Upper lobe of right lung (tissue), 1 donor: ENCODE data around the gene YKT6. TPM values are rescaled to one million over a fixed set of nuclear protein-coding genes. Genes with fewer than 3 reads are reported as not detected.
"Not testable (repeated sequence)": the region's sequence is repeated elsewhere in the genome, so short reads cannot be mapped to it uniquely, and the experiment has no call there.

Experiments
- ATAC-seq: fragments of 200-7000 bp; cut with Tn5 transposase; one replicate; pipeline ENCODE4 v1.9.1; 2020; ENCODE audit warnings: mild to moderate bottlenecking, moderate library complexity
- DNase-seq: peaks from one replicate; pipeline ENCODE4 v3.0.0-alpha.2; 2020
- H3K27ac ChIP-seq: fragments of 200-600 bp; one replicate; pipeline ENCODE4 v1.8.0; 2022
- H3K27me3 ChIP-seq: fragments of 200-600 bp; one replicate; pipeline ENCODE4 v1.8.0; 2022; ENCODE audit warnings: mild to moderate bottlenecking
- H3K36me3 ChIP-seq: fragments of 200-600 bp; one replicate; pipeline ENCODE4 v1.8.0; 2022
- H3K4me1 ChIP-seq: fragments of 200-600 bp; one replicate; pipeline ENCODE4 v1.8.0; 2022
- H3K4me3 ChIP-seq: fragments of 200-600 bp; one replicate; pipeline ENCODE4 v1.8.0; 2022; ENCODE audit warnings: mild to moderate bottlenecking
- H3K9me3 ChIP-seq: fragments of 200-600 bp; one replicate; pipeline ENCODE4 v1.8.0; 2022
- CTCF ChIP-seq: fragments of 200-600 bp; IDR thresholded peaks from one replicate; pipeline ENCODE4 v1.8.0; 2022; ENCODE audit warnings: antibody characterized with exemption
- intact Hi-C: fragments of 100-400 bp; cut with DNase I; formaldehyde crosslinking; loops from one replicate; pipeline ENCODE4 v1.11.0; 2022
- total RNA-seq: library from RNA; stranded (reverse); fragmentation: NEBNext Ultra II Directional; extraction: Animal tissue kit (Norgen Biotek cat#: 25700); gene quantifications from one replicate; pipeline ENCODE4 v1.2.1, GENCODE V29; 2021
- donor health status: DM: no; HTN: yes; CAD: no; lungs with severe emphysema.

Gene YKT6
- total RNA-seq, 1 donor from 2014 or later, result 54.7 TPM

GRCh38 chr7:44163591-44163990 is 37.2 kb upstream of the YKT6 start:
- ATAC-seq (no peak), DNase-seq (no peak)
- no peaks in the 10 kb centered on the region for H3K9me3 ChIP-seq
- TF ChIP-seq CTCF, result no peak
- H3K4me3 ChIP-seq, result no peak overlapping the region
- H3K4me1 ChIP-seq, result no peaks in the 10 kb centered on the region
- intact Hi-C loops, result no loop called here
- H3K36me3 ChIP-seq, result no peaks in the 10 kb centered on the region
- H3K27ac ChIP-seq, result no peak overlapping the region
- H3K27me3 ChIP-seq, result no peaks in the 10 kb centered on the region

GRCh38 chr7:44167920-44168319 is 32.9 kb upstream of the YKT6 start:
- DNase-seq (no peak), ATAC-seq (no peak)
- no peaks in the 10 kb centered on the region for H3K27me3 ChIP-seq
- no peaks in the 10 kb centered on the region for H3K9me3 ChIP-seq
- no peak overlapping the region for H3K4me3 ChIP-seq
- no peak overlapping the region for H3K27ac ChIP-seq
- no peaks in the 10 kb centered on the region for H3K4me1 ChIP-seq
- TF ChIP-seq CTCF, result no peak
- intact Hi-C loops, result no loop called here
- H3K36me3 ChIP-seq, result no peaks in the 10 kb centered on the region

- H3K27ac ChIP-seq, intact Hi-C loops, H3K36me3 ChIP-seq, H3K4me1 ChIP-seq, H3K27me3 ChIP-seq, H3K9me3 ChIP-seq, ATAC-seq, H3K4me3 ChIP-seq: not testable (repeated sequence)
- DNase-seq, result peak; percentile 31
Observed at GRCh38 chr7:44171901-44172300, 28.9 kb upstream of the YKT6 start.

GRCh38 chr7:44172352-44172751 is 28.4 kb upstream of the YKT6 start:
- Histone ChIP-seq H3K27ac (no peak overlapping the region), H3K9me3 (no peaks in the 10 kb centered on the region), H3K36me3 (no peaks in the 10 kb centered on the region), H3K4me1 (no peaks in the 10 kb centered on the region), H3K4me3 (no peak overlapping the region), H3K27me3 (no peaks in the 10 kb centered on the region)
- intact Hi-C loops, result no loop called here
- ATAC-seq, result no peak
- DNase-seq, result peak; percentile 15
- TF ChIP-seq CTCF, result no peak

GRCh38 chr7:44172803-44173424 is 27.9 kb upstream of the YKT6 start:
- H3K27ac ChIP-seq, result no peak overlapping the region
- no peaks in the 10 kb centered on the region for H3K36me3 ChIP-seq
- DNase-seq, result no peak
- TF ChIP-seq CTCF, result no peak
- intact Hi-C loops, result no loop called here
- H3K4me3 ChIP-seq, result no peak overlapping the region
- no peaks in the 10 kb centered on the region for H3K27me3 ChIP-seq
- no peak for ATAC-seq
- H3K4me1 ChIP-seq, result no peaks in the 10 kb centered on the region
- no peaks in the 10 kb centered on the region for H3K9me3 ChIP-seq

- no peaks in the 10 kb centered on the region for H3K36me3 ChIP-seq
- DNase-seq (no peak), ATAC-seq (no peak)
- intact Hi-C loops, result no loop called here
- no peaks in the 10 kb centered on the region for H3K4me1 ChIP-seq
- TF ChIP-seq CTCF, result no peak
- no peak overlapping the region for H3K27ac ChIP-seq
- H3K4me3 ChIP-seq, result no peak overlapping the region
- H3K27me3 ChIP-seq, result no peaks in the 10 kb centered on the region
- H3K9me3 ChIP-seq, result no peaks in the 10 kb centered on the region
Observed at GRCh38 chr7:44173911-44174693, 26.7 kb upstream of the YKT6 start.

- not testable (repeated sequence) for H3K9me3 ChIP-seq
Observed at GRCh38 chr7:44174694-44174948, 26.2 kb upstream of the YKT6 start.

More at GRCh38 chr7:44174694-44174948, 26.2 kb upstream of the YKT6 start:
- H3K27ac ChIP-seq, H3K27me3 ChIP-seq, DNase-seq, ATAC-seq, H3K36me3 ChIP-seq, H3K4me3 ChIP-seq, intact Hi-C loops, H3K4me1 ChIP-seq: not testable (repeated sequence)
